Activated naive CD8-positive, alpha-beta T cell treated with anti-CD3 and anti-CD28 coated beads, Interleukin-2, amount 10 ng/mL, durations not matched to agents 7 days and 5 days (primary cell): ENCODE results near the gene KCNMA1. TPM values are rescaled to one million over a fixed set of nuclear protein-coding genes. Genes with fewer than 3 reads are reported as not detected.

ENCODE experiments used
- ATAC-seq: fragments of 150-1000 bp; cut with Tn5 transposase; one replicate; pipeline ENCODE4 v1.10.0; 2021; ENCODE audit warnings: low read depth, moderate library complexity
- POLR2A ChIA-PET: fragments of 350-600 bp; sonication (Branson Sonifier 250); formaldehyde crosslinking; loops from one replicate; lab custom pipeline; 2021; ENCODE audit warnings: antibody characterized with exemption; lab: Charles Lee
- DNase-seq: peaks from one replicate; pipeline ENCODE4 v3.0.0; 2021
- H3K27ac Mint-ChIP-seq: one replicate; pipeline ENCODE4 v1.8.0; 2022; ENCODE audit warnings: mild to moderate bottlenecking, mixed read lengths
- H3K27me3 Mint-ChIP-seq: one replicate; pipeline ENCODE4 v1.8.0; 2022; ENCODE audit warnings: mild to moderate bottlenecking, moderate library complexity, mixed read lengths
- H3K36me3 Mint-ChIP-seq: one replicate; pipeline ENCODE4 v1.8.0; 2021; ENCODE audit warnings: mild to moderate bottlenecking, mixed read lengths
- H3K4me1 Mint-ChIP-seq: one replicate; pipeline ENCODE4 v1.8.0; 2021; ENCODE audit warnings: mixed read lengths
- H3K4me3 Mint-ChIP-seq: one replicate; pipeline ENCODE4 v1.8.0; 2022; ENCODE audit warnings: mild to moderate bottlenecking, moderate library complexity, mixed read lengths
- H3K9me3 Mint-ChIP-seq: one replicate; pipeline ENCODE4 v1.8.0; 2021; ENCODE audit warnings: mixed read lengths
- total RNA-seq, 2 experiments: library from RNA; stranded (reverse); gene quantifications; one replicate each; pipeline ENCODE4 v1.2.3, GENCODE V29; 2021

The KCNMA1 gene
- total RNA-seq, 2 experiments from 2014 or later, result 0.39 to 0.54 TPM

- Mint-ChIP-seq H3K36me3 (no peaks in the 10 kb centered on the region), H3K4me3 (no peak overlapping the region), H3K27me3 (peaks cover 6% of the 10 kb centered on the region), H3K9me3 (no peaks in the 10 kb centered on the region), H3K4me1 (no peaks in the 10 kb centered on the region), H3K27ac (no peak overlapping the region)
- DNase-seq, result no peak
- POLR2A ChIA-PET, result no interaction called here
- ATAC-seq, result no peak
These were observed 417.5 kb downstream of the KCNMA1 start for GRCh38 chr10:77220150-77220549.

- H3K4me1 Mint-ChIP-seq, result no peaks in the 10 kb centered on the region
- ATAC-seq, result no peak
- no peak overlapping the region for H3K27ac Mint-ChIP-seq
- peaks cover 6% of the 10 kb centered on the region for H3K27me3 Mint-ChIP-seq
- DNase-seq, result no peak
- no peaks in the 10 kb centered on the region for H3K36me3 Mint-ChIP-seq
- H3K4me3 Mint-ChIP-seq, result no peak overlapping the region
- H3K9me3 Mint-ChIP-seq, result no peaks in the 10 kb centered on the region
- POLR2A ChIA-PET, result no interaction called here
These were observed 418.6 kb downstream of the KCNMA1 start for GRCh38 chr10:77219046-77219445.

GRCh38 chr10:77214799-77215198 lies 422.8 kb downstream of the KCNMA1 start:
- Mint-ChIP-seq H3K4me3 (no peak overlapping the region), H3K4me1 (no peaks in the 10 kb centered on the region), H3K36me3 (no peaks in the 10 kb centered on the region), H3K27me3 (peaks cover 10% of the 10 kb centered on the region), H3K27ac (no peak overlapping the region), H3K9me3 (no peaks in the 10 kb centered on the region)
- POLR2A ChIA-PET, result no interaction called here
- DNase-seq (no peak), ATAC-seq (no peak)

DNA sequence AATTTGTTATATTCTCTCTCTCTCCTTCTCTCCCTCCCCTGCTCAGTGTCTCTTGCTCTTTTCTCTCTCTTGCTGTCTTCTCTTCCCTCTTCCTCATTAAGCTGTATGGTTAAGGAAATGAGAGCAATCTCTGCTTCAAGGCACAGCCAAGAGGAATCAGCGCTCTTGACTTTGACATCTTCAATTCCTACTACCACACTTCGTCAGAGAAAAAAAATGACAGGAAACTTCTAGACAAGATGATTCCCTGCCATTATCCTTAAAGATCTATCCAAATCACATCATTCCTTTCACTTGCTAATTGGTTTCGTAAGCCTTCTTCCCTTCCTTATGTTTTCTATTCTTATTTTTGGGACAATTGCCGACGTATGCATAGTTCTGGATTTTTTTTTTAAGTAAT lies 425.0 kb downstream of the KCNMA1 start:
- Mint-ChIP-seq H3K4me1 (no peaks in the 10 kb centered on the region), H3K36me3 (no peaks in the 10 kb centered on the region), H3K4me3 (no peak overlapping the region), H3K27ac (no peak overlapping the region), H3K9me3 (no peaks in the 10 kb centered on the region), H3K27me3 (peaks cover 15% of the 10 kb centered on the region)
- DNase-seq (no peak), ATAC-seq (no peak)
- POLR2A ChIA-PET, result no interaction called here

DNA sequence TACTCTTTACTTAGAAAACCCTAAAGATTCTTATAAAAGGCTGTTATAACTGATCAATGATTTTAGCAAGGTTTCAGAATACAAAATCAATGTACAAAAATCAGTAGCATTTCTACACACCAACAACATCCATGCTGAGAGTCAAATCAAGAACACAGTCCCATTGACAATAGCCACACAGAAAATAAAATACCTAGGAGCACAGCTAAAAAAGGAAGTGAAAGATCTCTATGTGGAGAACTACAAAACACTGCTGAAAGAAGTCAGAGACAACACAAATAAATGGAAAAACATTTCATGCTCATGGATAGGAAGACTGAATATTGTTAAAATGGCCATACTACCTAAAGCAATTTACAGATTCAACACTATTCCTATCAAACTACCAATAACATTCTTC lies 427.0 kb downstream of the KCNMA1 start:
- POLR2A ChIA-PET, result no interaction called here
- Mint-ChIP-seq H3K4me1 (no peaks in the 10 kb centered on the region), H3K27me3 (peaks cover 18% of the 10 kb centered on the region), H3K4me3 (no peak overlapping the region), H3K36me3 (no peaks in the 10 kb centered on the region), H3K27ac (no peak overlapping the region), H3K9me3 (no peaks in the 10 kb centered on the region)
- DNase-seq (no peak), ATAC-seq (no peak)

GRCh38 chr10:77208684-77209256 lies 428.8 kb downstream of the KCNMA1 start:
- H3K27ac Mint-ChIP-seq, result no peak overlapping the region
- H3K36me3 Mint-ChIP-seq, result no peaks in the 10 kb centered on the region
- H3K4me3 Mint-ChIP-seq, result no peak overlapping the region
- ATAC-seq (no peak), DNase-seq (no peak)
- H3K4me1 Mint-ChIP-seq, result no peaks in the 10 kb centered on the region
- peaks cover 5% of the 10 kb centered on the region for H3K9me3 Mint-ChIP-seq
- peaks cover 26% of the 10 kb centered on the region for H3K27me3 Mint-ChIP-seq
- POLR2A ChIA-PET, result no interaction called here

GRCh38 chr10:77207828-77208185 lies 429.8 kb downstream of the KCNMA1 start:
- Mint-ChIP-seq H3K36me3 (no peaks in the 10 kb centered on the region), H3K4me3 (no peak overlapping the region), H3K4me1 (no peaks in the 10 kb centered on the region), H3K27me3 (peaks cover 32% of the 10 kb centered on the region), H3K9me3 (peaks cover 5% of the 10 kb centered on the region), H3K27ac (no peak overlapping the region)
- DNase-seq, result no peak
- POLR2A ChIA-PET, result no interaction called here
- no peak for ATAC-seq

- Mint-ChIP-seq H3K27ac (no peak overlapping the region), H3K36me3 (no peaks in the 10 kb centered on the region), H3K27me3 (peaks cover 34% of the 10 kb centered on the region), H3K9me3 (peaks cover 5% of the 10 kb centered on the region), H3K4me1 (no peaks in the 10 kb centered on the region), H3K4me3 (no peak overlapping the region)
- DNase-seq (no peak), ATAC-seq (no peak)
- POLR2A ChIA-PET, result no interaction called here
These were observed 430.3 kb downstream of the KCNMA1 start for GRCh38 chr10:77207182-77207827.

DNA sequence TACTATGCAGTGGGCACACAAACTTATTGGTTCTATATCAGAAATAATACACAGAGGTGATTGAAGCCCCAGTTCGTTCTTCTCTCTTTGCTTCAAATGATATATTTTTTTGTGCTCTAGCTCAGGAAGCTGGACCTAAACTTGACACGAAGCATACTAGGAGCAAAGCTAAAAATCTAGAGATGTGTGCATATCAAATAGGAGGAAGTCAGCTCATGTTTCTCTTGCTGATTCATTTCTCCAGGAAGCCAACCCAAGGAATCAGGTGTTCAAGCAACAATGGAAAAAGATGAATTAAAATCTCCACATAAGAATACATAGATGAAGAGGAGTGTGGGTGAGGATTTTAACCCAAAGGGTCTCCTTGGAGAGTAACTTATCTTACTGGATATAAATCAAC lies 432.5 kb downstream of the KCNMA1 start:
- no peak overlapping the region for H3K4me3 Mint-ChIP-seq
- peaks cover 26% of the 10 kb centered on the region for H3K27me3 Mint-ChIP-seq
- DNase-seq, result no peak
- POLR2A ChIA-PET, result no interaction called here
- peaks cover 5% of the 10 kb centered on the region for H3K9me3 Mint-ChIP-seq
- no peak overlapping the region for H3K27ac Mint-ChIP-seq
- H3K4me1 Mint-ChIP-seq, result no peaks in the 10 kb centered on the region
- H3K36me3 Mint-ChIP-seq, result no peaks in the 10 kb centered on the region
- ATAC-seq, result no peak

DNA sequence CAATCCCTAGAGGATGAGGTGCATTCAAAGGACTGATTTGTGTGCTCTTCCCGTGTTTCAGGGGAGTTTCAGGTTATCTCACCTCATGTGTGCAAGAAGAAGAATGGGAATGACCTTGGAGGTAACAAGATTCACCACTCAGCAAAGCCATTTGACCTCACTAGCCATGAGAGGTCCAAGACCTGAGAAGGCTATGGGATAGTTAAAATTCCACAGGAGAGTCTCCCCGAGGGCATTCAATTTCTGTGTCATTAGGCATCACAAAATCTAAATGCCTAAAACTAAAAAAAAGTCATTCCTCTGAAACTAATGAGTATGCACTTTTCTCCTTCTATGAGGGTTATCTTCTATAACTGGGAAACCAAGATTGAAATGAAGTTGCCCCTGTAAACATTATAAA lies 433.4 kb downstream of the KCNMA1 start:
- POLR2A ChIA-PET, result no interaction called here
- Mint-ChIP-seq H3K9me3 (peaks cover 5% of the 10 kb centered on the region), H3K4me3 (no peak overlapping the region), H3K4me1 (no peaks in the 10 kb centered on the region), H3K27ac (no peak overlapping the region), H3K27me3 (peaks cover 30% of the 10 kb centered on the region), H3K36me3 (no peaks in the 10 kb centered on the region)
- DNase-seq (no peak), ATAC-seq (no peak)

DNA sequence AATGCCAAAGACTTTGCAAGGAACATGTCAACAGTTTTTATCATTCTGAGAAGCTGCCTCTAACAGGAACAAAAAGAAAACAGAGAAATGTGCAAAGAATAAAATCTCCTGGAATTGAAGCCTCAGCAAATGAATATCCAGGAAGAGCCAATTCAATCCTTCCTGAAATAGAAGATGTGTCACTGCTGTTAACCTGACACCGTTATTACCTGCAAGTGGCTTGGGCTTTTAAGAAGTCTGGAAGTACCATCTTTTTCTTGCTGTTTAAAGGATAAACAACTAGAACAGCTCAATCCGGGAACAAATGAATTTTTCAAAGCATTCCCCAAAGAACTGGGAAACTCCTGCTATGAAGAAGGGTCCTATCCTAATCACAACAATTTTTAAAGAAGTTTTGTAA lies 434.8 kb downstream of the KCNMA1 start:
- Mint-ChIP-seq H3K9me3 (peaks cover 5% of the 10 kb centered on the region), H3K4me1 (no peaks in the 10 kb centered on the region), H3K27me3 (peaks cover 27% of the 10 kb centered on the region), H3K36me3 (no peaks in the 10 kb centered on the region), H3K27ac (no peak overlapping the region), H3K4me3 (no peak overlapping the region)
- POLR2A ChIA-PET, result no interaction called here
- ATAC-seq (no peak), DNase-seq (no peak)

GRCh38 chr10:77201135-77202106 lies 436.2 kb downstream of the KCNMA1 start:
- POLR2A ChIA-PET, result no interaction called here
- no peak for ATAC-seq
- H3K36me3 Mint-ChIP-seq, result no peaks in the 10 kb centered on the region

GRCh38 chr10:77197544-77197943 lies 440.1 kb downstream of the KCNMA1 start:
- Mint-ChIP-seq H3K4me1 (peaks cover 2% of the 10 kb centered on the region), H3K27me3 (peaks cover 22% of the 10 kb centered on the region), H3K4me3 (no peak overlapping the region), H3K36me3 (no peaks in the 10 kb centered on the region), H3K27ac (no peak overlapping the region), H3K9me3 (no peaks in the 10 kb centered on the region)
- no peak for ATAC-seq
- no peak for DNase-seq
- POLR2A ChIA-PET, result no interaction called here

More at GRCh38 chr10:77201135-77202106, 436.2 kb downstream of the KCNMA1 start:
- Mint-ChIP-seq H3K4me3 (no peak overlapping the region), H3K9me3 (peaks cover 5% of the 10 kb centered on the region), H3K27ac (no peak overlapping the region), H3K4me1 (peaks cover 2% of the 10 kb centered on the region), H3K27me3 (peaks cover 30% of the 10 kb centered on the region)
- DNase-seq, result no peak

DNA sequence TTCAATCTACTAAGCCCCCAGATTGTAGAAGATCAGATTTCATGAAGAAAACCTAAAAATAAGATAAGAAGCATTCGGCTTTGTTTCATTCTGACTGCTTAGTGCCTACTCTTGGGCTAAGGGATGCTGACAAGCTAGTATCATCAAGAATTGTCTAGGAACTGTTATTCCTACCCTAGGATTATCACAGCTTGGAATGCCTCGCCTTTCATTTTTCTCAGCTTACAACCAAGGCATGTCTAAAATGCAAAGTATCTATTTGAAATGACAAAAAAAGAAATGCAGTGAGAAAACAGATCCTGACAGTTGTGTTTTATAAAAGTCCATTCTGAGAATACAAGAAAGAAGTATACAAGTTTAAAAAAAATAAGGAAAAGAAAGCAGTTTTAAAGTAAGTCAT lies 441.0 kb downstream of the KCNMA1 start:
- Mint-ChIP-seq H3K4me1 (peaks cover 2% of the 10 kb centered on the region), H3K4me3 (no peak overlapping the region), H3K27me3 (peaks cover 26% of the 10 kb centered on the region), H3K36me3 (no peaks in the 10 kb centered on the region), H3K9me3 (no peaks in the 10 kb centered on the region), H3K27ac (no peak overlapping the region)
- ATAC-seq, result no peak
- no peak for DNase-seq
- POLR2A ChIA-PET, result no interaction called here
